CD4-positive, alpha-beta T cell treated with Interleukin-6 for 4 hours (primary cell): ENCODE data around the gene SLC5A8.

Experiments
- DNase-seq: peaks from one replicate; pipeline ENCODE4 v3.0.0-alpha.2; 2020; ENCODE audit warnings: mixed read lengths

Gene SLC5A8, protein sequence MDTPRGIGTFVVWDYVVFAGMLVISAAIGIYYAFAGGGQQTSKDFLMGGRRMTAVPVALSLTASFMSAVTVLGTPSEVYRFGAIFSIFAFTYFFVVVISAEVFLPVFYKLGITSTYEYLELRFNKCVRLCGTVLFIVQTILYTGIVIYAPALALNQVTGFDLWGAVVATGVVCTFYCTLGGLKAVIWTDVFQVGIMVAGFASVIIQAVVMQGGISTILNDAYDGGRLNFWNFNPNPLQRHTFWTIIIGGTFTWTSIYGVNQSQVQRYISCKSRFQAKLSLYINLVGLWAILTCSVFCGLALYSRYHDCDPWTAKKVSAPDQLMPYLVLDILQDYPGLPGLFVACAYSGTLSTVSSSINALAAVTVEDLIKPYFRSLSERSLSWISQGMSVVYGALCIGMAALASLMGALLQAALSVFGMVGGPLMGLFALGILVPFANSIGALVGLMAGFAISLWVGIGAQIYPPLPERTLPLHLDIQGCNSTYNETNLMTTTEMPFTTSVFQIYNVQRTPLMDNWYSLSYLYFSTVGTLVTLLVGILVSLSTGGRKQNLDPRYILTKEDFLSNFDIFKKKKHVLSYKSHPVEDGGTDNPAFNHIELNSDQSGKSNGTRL

GRCh38 chr12:101209319-101210302 lies at the start of gene SLC5A8:
Gene SLC5A8, minus strand, starts transcription at chr12:101210238. Its CDS starts 390 bp downstream, at chr12:101209848.
- DNase-seq, result no peak

DNA sequence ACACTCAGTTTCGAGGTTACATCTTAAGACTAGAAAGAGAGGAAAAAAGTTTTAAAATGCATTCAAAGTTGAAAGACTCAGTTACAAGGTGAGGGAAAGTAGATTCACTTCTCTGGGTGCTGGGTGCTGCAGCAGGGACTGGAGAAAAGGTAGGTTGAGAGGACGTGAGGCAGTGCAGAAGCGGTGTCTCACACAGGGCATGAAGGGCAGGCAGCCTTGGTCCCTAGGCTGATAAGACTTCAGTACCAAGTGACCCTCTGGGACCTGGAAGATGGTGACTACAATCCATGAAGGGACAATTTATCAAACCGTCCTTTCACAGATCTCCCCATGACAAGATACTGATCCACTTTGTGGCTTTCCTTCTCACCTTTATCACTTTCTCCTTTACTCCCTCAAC lies 47.3 kb upstream of the SLC5A8 start:
- DNase-seq, result no peak

GRCh38 chr12:101256266-101256665 lies 46.2 kb upstream of the SLC5A8 start:
- no peak for DNase-seq

- DNase-seq, result no peak
Observed at GRCh38 chr12:101243616-101244015, 33.6 kb upstream of the SLC5A8 start.

DNA sequence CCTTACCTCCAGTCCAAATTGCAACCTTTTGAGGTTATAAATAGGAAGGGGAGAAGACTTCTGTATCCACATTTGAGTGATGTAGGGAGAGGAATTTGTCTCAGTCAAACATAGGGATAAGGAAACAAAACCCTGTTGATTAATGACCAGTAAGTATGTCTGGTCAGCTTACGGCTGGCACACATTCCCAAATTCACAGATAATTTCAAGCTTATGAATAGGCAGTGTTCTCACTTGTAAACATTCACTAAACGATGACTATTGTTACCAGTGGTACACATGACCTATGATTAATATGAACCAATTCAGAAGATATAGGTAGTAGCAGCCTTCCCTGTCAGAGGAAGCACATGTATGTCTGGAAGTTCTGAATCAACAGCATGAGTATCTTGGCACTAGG lies 33.0 kb upstream of the SLC5A8 start:
- DNase-seq, result no peak

DNA sequence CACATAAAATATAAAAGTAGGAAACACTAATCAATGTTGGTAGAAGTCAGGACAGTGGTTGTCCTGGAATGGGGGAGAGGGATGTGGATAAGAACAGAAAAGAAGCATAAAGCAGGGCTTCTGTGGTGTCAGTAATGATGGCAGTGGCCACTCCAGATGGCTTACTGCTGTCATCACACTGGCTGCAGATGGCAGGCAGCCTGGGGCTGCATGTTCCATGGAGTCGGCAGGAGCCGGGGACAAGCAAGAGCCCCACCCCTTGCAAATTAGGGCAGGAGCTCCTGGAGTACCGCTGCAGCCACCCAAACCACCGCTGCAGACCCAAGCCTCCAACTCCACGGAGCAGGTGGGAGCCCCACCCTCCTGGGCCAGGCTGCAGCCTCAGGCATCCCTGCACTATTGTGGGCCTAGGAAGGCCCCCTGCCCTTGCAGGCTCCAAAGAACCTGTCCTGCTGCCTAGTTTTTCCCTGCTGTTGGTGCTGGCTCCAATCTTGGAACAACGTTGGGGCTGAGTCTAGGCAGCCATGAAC lies 28.8 kb upstream of the SLC5A8 start:
- DNase-seq, result no peak

DNA sequence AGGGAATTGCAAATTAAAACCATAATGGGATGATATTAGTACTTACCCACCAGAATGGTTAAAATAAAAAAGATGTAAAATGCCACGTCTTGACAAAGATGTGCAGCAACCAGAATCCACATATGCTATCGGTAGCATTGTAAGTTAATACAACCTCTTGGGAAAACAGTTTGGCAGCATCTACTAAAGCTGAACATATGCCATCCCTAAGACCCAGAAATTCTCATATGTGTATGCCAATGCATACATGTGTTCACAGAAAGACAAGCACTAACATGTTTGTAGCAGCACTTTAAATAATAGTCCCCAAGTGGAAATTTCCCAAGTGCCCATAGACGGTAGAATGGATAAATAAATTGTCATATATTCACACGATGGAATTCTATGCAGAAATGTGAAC lies 28.3 kb upstream of the SLC5A8 start:
- DNase-seq, result no peak

DNA sequence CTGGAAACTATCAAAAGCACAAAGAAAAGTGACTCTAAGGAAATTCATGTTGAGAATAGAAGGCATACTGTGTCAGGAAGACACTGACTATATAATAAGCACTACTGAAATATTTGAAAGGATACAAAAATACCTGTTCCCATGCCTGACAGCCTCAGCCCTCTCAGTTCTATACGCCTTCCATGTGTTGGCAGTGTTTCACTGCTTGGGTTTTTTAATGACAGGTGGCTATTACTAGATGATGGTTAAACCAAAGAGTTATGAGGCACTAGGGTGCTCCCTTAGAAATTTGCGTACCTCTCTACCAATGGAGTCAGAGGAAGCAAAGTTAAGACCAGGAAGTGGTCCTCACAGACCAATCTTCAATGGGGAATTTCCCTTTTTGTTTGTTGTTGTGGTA lies 25.6 kb upstream of the SLC5A8 start:
- no peak for DNase-seq

DNA sequence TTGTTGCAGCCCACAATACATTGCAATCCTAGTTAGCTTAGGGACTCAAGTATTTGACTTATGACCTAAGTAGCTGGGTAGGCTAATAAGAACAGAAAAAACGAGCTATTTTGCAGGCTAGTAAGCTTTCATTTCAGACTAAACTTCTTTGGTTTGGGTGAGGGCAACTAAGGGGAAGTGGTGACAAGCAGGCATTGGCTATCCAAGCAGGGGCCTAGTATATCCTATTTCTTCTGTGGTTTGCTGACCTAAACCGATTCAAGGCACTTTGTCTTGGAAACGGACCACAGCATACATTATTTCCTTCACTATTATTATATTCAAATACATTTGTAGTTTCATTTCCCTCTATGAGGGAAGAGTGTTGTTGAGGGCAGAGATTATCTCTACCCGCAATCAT lies 21.6 kb upstream of the SLC5A8 start:
- no peak for DNase-seq

DNA sequence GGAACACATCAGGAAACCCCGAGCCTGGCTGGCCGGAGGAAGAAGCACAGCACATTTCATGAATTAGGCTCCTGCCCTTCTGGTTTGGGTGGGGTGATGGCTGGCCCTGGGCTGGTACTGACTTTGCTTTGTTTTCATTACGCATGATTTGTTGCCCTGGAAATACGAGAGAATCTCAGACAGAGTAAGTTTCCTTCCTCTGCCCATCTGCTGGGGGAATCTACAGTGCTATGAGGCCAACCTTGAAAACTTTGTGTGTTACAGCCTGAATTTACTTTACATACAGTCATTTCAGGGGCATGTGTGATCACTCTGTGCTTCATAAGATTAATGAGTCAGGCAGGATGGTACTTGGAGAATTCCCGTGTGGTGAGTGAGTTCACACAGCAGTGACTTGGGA lies 20.5 kb upstream of the SLC5A8 start:
- no peak for DNase-seq

DNA sequence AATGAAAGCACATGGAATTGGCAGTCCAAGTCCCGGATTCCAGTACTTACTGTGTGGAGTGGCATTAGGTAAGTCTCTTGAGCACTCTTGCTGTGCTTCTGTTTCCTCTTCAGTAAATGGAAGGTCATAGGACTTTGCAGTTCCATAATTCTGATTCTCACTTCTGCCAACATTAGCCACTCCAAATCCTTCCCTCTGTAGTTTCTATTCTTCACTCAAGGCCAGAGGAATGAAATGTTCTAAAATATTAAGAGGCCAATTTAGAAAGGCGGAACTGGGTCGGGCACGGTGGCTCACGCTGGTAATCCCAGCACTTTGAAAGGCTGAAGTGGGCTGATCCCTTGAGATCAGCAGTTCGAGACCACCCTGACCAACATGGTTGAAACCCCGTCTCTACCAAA lies 19.8 kb upstream of the SLC5A8 start:
- no peak for DNase-seq

DNA sequence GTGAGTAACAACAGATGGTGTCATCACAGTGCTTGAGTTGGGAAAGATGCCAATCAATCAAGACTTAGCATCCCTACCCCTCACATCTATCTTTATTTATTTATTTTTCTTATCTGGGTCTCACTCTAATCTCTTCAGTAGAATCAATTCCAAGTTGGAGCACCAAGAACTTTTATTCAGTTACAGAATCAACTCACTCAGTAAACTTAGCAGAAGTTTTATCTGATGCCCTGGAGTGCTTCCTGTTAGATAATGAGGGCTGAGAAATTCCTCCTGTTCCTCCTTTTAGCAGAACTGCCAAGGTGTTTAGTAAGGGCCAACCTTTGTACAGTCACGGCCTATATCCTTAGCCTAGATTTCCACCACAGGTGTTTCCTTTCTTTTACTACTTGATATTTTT lies 11.3 kb upstream of the SLC5A8 start:
- no peak for DNase-seq

DNA sequence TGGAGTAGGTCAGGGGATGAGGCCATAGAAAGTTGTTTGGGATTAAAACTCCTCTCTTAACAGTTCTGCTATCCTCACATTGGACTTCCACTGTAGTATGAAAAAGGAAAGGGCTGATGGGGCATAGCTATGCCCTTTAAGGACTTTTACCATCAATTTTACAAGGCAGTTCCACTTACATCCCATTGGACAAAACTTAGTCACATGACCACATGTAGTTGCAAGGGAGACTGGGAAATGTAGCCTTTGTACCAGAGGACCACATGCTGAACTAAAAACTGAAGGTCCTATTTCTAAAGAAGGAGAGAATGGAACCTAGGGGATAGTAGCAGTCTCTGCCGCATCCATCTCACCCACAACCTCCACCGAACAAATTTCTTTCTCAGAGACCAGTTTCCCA lies 6.8 kb upstream of the SLC5A8 start:
- no peak for DNase-seq

DNA sequence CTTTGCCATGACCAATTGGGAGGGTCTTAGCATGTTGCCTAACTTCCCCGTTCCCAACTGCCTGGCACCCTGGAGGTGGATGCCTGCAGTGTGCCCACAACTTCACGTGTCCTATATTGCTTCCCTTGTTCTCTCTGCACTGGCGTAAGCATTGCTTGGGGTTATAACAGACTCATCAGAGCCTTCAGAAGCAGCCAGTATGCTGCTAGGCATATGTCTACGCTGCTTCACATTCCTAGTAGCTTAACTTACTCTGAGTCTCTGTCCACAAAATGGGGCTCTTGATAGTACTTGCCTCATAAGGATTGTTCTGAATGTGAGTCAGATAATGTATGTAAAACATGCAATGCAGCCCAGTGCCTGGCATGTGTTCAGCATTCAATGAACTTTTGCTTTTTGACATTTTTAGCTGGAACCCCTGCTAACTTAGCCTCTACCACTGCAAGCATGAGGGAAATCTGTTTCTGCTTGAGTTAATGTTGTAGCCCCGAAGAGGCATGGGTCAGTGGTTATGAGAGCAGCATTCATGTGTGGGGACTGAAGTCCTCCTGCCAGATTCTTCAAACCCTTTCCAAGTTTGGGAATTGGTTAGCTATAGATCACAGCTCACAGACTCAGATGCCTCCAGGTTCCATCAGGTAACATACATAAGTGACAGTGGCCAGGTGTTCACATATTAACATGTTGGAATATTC lies 2.8 kb downstream of the SLC5A8 start:
- no peak for DNase-seq

- no peak for DNase-seq
Observed at GRCh38 chr12:101204602-101205304, 5.3 kb downstream of the SLC5A8 start.

DNA sequence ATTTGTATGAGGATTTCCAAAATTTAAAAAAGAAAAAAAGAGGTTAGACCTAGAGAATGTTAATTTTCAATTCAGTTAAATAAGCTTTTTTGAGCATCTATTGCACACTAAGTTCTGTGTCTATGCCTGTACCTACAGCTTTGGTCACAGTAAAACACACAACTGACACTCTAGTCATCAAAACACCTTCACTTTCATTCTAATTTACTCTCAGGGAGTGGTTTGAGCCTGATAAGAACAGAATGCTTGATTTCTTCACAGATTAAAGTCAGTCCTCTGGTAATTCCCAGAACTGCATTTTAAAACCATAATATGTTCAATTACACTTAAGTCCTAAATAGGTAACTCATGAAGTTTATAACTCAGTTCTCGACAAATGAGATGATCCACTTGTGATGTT lies 9.2 kb downstream of the SLC5A8 start:
- DNase-seq, result no peak

DNA sequence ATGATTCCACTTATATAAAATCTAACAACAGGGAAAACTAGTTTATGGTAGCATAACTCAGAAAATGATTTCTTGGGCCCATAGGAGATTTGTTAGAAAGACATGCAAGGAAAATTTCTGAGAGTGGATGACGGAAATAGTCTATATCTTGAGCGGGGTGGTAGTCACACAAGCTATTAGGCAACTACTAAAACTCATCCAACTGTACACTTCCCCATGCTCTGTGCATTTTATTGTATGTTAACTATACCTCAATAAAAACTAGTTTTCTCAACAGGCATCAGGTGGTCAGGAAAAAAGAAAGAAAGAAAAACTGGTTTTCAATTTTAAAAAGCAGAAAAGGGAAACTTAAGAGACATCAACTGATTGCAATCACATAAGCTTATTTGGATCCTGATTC lies 9.9 kb downstream of the SLC5A8 start:
- DNase-seq, result no peak

GRCh38 chr12:101186291-101186690 lies 23.7 kb downstream of the SLC5A8 start:
- no peak for DNase-seq

DNA sequence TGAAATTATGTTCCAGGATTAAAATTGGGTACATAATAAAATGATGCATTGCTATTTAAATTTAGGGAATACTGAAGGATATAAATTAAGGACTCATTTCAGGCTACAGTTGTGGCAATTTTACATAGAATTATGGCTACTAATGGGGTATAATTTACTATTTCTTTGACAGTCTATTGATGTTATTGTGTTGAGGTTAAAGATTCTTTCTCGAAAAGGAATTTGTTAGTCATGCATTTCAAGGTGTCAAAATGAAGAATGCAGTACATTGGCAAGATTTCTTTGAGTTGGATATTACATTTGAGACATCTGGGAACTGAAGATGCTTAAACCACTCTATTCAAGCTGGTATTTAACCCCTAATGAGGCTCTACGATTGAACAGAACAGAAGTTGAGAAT lies 28.3 kb downstream of the SLC5A8 start:
- DNase-seq, result no peak

DNA sequence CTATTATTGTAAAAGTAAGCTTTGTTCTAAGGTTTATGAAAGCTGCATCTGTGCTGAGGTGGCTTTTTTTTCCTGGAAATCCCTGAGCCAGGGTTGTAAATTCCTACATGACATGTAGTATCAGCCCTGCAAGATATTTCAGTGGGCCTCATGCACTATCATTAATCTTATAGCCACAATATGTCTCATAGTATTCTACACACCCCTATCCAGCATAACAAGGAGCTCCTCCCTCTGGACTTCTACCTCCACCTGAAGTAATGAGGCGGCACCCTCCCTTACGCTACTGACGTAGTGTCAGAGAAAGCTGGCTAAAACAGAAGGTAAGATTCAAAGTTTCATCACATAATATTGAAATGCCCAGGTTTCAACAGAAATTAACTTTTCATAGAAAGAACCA lies 35.5 kb downstream of the SLC5A8 start:
- DNase-seq, result no peak

DNA sequence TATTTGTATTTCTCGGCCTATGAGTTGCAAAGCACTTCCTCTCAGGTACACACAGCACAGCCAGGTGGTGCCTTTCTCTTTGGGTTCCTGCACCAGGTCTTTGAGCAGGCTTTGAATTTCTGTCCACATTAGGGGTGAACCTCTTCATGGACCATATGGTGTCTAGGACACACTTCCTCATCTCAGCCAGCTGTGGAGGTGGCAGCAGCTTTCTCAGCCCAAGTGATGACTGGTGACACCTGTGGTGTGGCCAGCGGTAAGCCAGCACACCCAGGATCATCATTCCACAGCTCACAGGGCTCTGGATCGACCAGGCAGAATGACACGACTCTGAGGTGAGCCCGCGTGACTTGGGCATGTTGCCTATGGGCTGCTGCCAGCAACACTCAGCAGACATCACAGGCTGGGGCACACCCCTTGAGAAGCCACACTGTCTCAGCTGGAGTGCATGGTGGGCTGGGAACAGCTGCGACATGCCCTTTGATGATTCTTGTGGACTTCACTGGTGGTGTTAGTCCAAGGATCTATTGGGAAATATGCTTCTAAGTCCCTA lies 36.8 kb downstream of the SLC5A8 start:
- no peak for DNase-seq

DNA sequence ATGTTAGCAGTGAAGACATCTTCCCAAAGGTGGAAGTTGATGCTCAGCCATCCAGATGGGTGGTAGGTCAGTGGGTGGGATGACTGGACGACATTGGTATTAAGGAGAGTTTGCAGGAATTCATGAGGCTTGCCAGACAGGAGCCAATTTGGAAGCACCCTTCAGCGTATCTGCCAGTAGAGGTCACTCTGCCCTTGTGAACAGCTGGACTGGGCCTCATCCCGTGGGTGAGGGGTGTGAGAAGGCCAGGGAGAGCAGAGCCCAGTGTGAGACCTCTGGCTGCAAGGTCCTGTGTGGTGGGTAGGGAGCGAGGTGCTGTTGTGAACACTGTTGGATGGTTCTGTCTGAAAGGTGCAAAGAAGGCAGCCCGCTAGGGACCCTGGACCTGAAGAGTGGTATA lies 37.7 kb downstream of the SLC5A8 start:
- no peak for DNase-seq
